HepG2 (cell line): ENCODE results near the gene FAM83E. TPM values are rescaled to one million over a fixed set of nuclear protein-coding genes. Genes with fewer than 3 reads are reported as not detected.
A peak's percentile ranks its signal among the peaks of the same experiment; 100 is the strongest.

ENCODE experiments used
- ATAC-seq: fragments of 200-7000 bp; cut with Tn5 transposase; 3 replicates; pipeline ENCODE4 v1.9.1; 2020; ENCODE audit warnings: mild to moderate bottlenecking, moderate library complexity
- BruUV-seq: library from RNA; stranded (reverse); fragments of 400-500 nt; replicated peaks from 2 replicates; lab custom pipeline; 2021; lab: Mats Ljungman, UMichigan
- CTCF ChIA-PET: fragments of 300-600 bp; formaldehyde crosslinking; extraction: SDS; loops from one replicate; lab custom pipeline; 2021; ENCODE audit warnings: low total read pairs, inconsistent platforms, low intra/inter-chr PET ratio; lab: Yijun Ruan, JAX
- POLR2A ChIA-PET: fragments of 350-600 bp; sonication (Branson Sonifier 250); formaldehyde crosslinking; loops from one replicate; lab custom pipeline; 2020; ENCODE audit warnings: antibody characterized with exemption, inconsistent platforms; lab: Yijun Ruan, JAX
- DNase-seq: peaks from one replicate; pipeline ENCODE4 v3.0.0-alpha.2; 2015; ENCODE audit warnings: low spot score
- FAIRE-seq: peaks from 3 replicates; lab custom pipeline; 2011; peaks lifted over from hg19 to GRCh38; lab: Jason Lieb, UNC
- H2AFZ ChIP-seq: one replicate; pipeline ENCODE4 v1.6.1; 2011; ENCODE audit warnings: low read length, inconsistent platforms
- H3K27ac ChIP-seq: fragments of 300-600 bp; 3 replicates; pipeline ENCODE4 v1.8.0; 2011; ENCODE audit warnings: mixed run types, mild to moderate bottlenecking, mixed read lengths, low read length, inconsistent platforms; ENCODE audit not compliant: insufficient read depth; ENCODE audit errors: extremely low read length
- H3K27me3 ChIP-seq, 2 experiments: fragments of 200-600 bp in 1 of 2; 2 replicates in 1 of 2; 3 replicates in 1 of 2; pipeline versions ENCODE4 v1.6.0 to v1.8.0; 2011; ENCODE audit warnings: low read length in 2 of 2, mild to moderate bottlenecking in 2 of 2, moderate library complexity in 2 of 2, inconsistent platforms in 1 of 2; ENCODE audit not compliant: insufficient read depth in 2 of 2, control insufficient read depth in 1 of 2
- H3K36me3 ChIP-seq, 2 experiments: fragments of 200-600 bp in 1 of 2; replicated peaks in 1 of 2; 2 replicates in 1 of 2; 3 replicates in 1 of 2; pipeline versions ENCODE4 v1.5.1 to v1.8.0; 2011; ENCODE audit warnings: low read length in 2 of 2, inconsistent platforms in 1 of 2; ENCODE audit not compliant: insufficient read depth in 2 of 2, control insufficient read depth in 1 of 2
- H3K4me1 ChIP-seq: 2 replicates; pipeline ENCODE4 v1.5.1; 2012; ENCODE audit warnings: low read length, inconsistent platforms; ENCODE audit not compliant: insufficient read depth
- H3K4me2 ChIP-seq: 2 replicates; pipeline ENCODE4 v1.6.0; 2011; ENCODE audit warnings: low read depth, low read length, inconsistent platforms
- H3K4me3 ChIP-seq, 3 experiments: fragments of 200-600 bp in 1 of 3; sonication (generic), shearing (Covaris generic) in 1 of 3; replicated peaks in 1 of 3; 2 replicates each; pipeline ENCODE4 v1.5.1; 2011 to 2016; ENCODE audit warnings: low read length in 3 of 3, inconsistent platforms in 2 of 3, low read depth in 2 of 3, mild to moderate bottlenecking in 2 of 3, control low read depth in 1 of 3, mixed read lengths in 1 of 3; ENCODE audit not compliant: insufficient read depth in 1 of 3
- H3K79me2 ChIP-seq: one replicate; pipeline ENCODE4 v1.6.1; 2011; ENCODE audit warnings: low read length, inconsistent platforms; ENCODE audit not compliant: insufficient read depth
- H3K9ac ChIP-seq: 2 replicates; pipeline ENCODE4 v1.6.0; 2011; ENCODE audit warnings: mild to moderate bottlenecking, low read depth, low read length, inconsistent platforms; ENCODE audit not compliant: insufficient read depth
- H3K9me3 ChIP-seq: 2 replicates; pipeline ENCODE4 v1.5.1; 2012; ENCODE audit warnings: mild to moderate bottlenecking, low read length
- H4K20me1 ChIP-seq: 2 replicates; pipeline ENCODE4 v1.6.0; 2011; ENCODE audit warnings: inconsistent platforms, mild to moderate bottlenecking, low read length, moderate library complexity; ENCODE audit not compliant: insufficient read depth
- ARID5B ChIP-seq: IDR thresholded peaks from 2 replicates; pipeline ENCODE4 v1.4.0; 2020; ENCODE audit warnings: mild to moderate bottlenecking, missing genetic modification reagents
- DR1 ChIP-seq: sonication (generic); formaldehyde crosslinking; IDR thresholded peaks from 2 replicates; pipeline ENCODE4 v1.8.0; 2021; ENCODE audit warnings: mild to moderate bottlenecking, missing genetic modification reagents, inconsistent platforms
- NR2F2 ChIP-seq: IDR thresholded peaks from 2 replicates; pipeline ENCODE4 v1.6.1; 2012; ENCODE audit warnings: low read depth, inconsistent platforms, borderline replicate concordance
- POLR2AphosphoS5 ChIP-seq: IDR thresholded peaks from 2 replicates; pipeline ENCODE4 v1.6.1; 2012; ENCODE audit warnings: low read depth, low read length
- ZBTB21 ChIP-seq: sonication (generic); formaldehyde crosslinking; IDR thresholded peaks from 2 replicates; pipeline ENCODE4 v1.4.0; 2020; ENCODE audit warnings: missing genetic modification reagents
- ZNF24 ChIP-seq: fragments of 450-650 bp; IDR thresholded peaks from 2 replicates; pipeline ENCODE4 v1.6.1; 2017; ENCODE audit warnings: antibody characterized with exemption, mild to moderate bottlenecking
- ZNF589 ChIP-seq: sonication (generic); formaldehyde crosslinking; conservative IDR thresholded peaks from 2 replicates; pipeline ENCODE4 v1.8.0; 2022; ENCODE audit warnings: mild to moderate bottlenecking, moderate library complexity, missing genetic modification reagents
- ZNF607 ChIP-seq: sonication (generic); formaldehyde crosslinking; IDR thresholded peaks from 2 replicates; pipeline ENCODE4 v1.5.1; 2020; ENCODE audit warnings: missing genetic modification reagents, mild to moderate bottlenecking, borderline replicate concordance
- ZNF768 ChIP-seq: sonication (generic); formaldehyde crosslinking; IDR thresholded peaks from 2 replicates; pipeline ENCODE4 v1.4.0; 2020; ENCODE audit warnings: missing genetic modification reagents
- WGBS: methylation state at CpG from one replicate; pipeline ENCODE4 v1.1.6; 2017; ENCODE audit warnings: low lambda C conversion rate; 5-methylcytosine and 5-hydroxymethylcytosine counted together
- in situ Hi-C: cut with HindIII; loops from 2 replicates; pipeline ENCODE4 v1.10.0; 2017; ENCODE audit warnings: low pct_unique_long_range_greater_than_20kb; ENCODE audit not compliant: extremely low pct_ligation_motif_present
- intact Hi-C: fragments of 100-400 bp; cut with micrococcal nuclease; formaldehyde crosslinking; loops from one replicate; pipeline ENCODE4 v1.10.0; 2022; ENCODE audit not compliant: unreplicated experiment
- polyA plus RNA-seq, 8 experiments: library from polyadenylated mRNA; depleted of rRNA in 3 of 8; stranded (reverse) in 7 of 8; unstranded in 1 of 8; fragments of >200 nt; fragmentation: Illumina TruSeq in 4 of 8; extraction: Trizol in 4 of 8; gene quantifications; 2 replicates each; pipeline versions ENCODE4 v1.2.1 to v1.2.3, GENCODE V29; 2011 to 2016; ENCODE audit warnings: low read depth in 4 of 8, missing spikeins in 1 of 8, mixed read lengths in 1 of 8; ENCODE audit not compliant: insufficient read depth in 1 of 8
- total RNA-seq, 5 experiments: library from RNA; depleted of rRNA; stranded (reverse); fragments of >200 nt; fragmentation: Illumina TruSeq; extraction: Trizol; gene quantifications; 2 replicates each; pipeline ENCODE4 v1.2.3, GENCODE V29; 2016; ENCODE audit warnings: low read depth in 1 of 5
- TF ChIP-seq, protein P1 (sequence below): sonication (generic); formaldehyde crosslinking; IDR thresholded peaks from 2 replicates; pipeline ENCODE4 v1.9.0; 2021; ENCODE audit warnings: mild to moderate bottlenecking, missing genetic modification reagents

FAM83E gene
- total and polyA plus RNA-seq, 2 of the 13 experiments (the other 11 are each of a cell fraction or from before 2014, with no cell fraction given), result 0.18 to 0.60 TPM

DNA sequence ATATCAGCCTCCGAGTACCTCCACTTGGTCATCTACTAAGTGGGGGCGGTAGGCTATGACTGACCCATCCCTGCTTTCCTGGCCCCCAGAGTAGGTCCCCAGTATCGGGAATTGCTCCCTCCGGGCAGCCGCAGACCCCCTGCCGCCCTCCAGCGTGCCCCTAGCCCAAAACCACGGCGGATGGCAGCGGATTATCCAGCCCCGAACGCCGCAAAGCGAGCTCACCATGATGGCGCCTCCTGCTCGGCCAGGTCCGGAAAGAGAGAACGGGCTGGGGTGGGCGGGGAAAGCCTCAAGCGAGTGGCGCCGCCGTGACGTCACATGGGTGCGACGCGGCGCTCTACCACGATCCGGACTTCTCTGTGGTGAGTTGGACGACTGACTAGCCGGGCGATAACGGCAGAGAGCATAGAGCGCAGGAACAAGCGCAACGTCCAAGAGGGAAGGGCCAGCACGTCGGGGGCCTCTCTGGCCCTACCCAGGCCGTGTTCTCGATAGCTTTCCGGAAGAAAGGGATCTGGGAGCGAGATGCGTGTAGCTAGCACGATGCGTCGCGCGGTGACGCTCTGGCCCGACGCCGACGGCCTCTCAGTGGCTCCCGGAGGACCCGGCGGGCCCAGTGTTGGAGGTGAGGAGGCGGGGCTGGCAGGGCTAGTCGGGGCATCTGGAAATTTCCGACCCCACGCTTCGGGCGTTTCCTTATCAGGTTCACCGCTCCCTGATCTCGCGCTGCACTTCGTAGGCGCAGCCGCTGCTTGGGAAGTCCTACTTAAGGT is 4.2 kb upstream of the FAM83E start, which contains the start of the genes RPL18 and SPHK2 (continued):
- TF ChIP-seq, protein P1, sequence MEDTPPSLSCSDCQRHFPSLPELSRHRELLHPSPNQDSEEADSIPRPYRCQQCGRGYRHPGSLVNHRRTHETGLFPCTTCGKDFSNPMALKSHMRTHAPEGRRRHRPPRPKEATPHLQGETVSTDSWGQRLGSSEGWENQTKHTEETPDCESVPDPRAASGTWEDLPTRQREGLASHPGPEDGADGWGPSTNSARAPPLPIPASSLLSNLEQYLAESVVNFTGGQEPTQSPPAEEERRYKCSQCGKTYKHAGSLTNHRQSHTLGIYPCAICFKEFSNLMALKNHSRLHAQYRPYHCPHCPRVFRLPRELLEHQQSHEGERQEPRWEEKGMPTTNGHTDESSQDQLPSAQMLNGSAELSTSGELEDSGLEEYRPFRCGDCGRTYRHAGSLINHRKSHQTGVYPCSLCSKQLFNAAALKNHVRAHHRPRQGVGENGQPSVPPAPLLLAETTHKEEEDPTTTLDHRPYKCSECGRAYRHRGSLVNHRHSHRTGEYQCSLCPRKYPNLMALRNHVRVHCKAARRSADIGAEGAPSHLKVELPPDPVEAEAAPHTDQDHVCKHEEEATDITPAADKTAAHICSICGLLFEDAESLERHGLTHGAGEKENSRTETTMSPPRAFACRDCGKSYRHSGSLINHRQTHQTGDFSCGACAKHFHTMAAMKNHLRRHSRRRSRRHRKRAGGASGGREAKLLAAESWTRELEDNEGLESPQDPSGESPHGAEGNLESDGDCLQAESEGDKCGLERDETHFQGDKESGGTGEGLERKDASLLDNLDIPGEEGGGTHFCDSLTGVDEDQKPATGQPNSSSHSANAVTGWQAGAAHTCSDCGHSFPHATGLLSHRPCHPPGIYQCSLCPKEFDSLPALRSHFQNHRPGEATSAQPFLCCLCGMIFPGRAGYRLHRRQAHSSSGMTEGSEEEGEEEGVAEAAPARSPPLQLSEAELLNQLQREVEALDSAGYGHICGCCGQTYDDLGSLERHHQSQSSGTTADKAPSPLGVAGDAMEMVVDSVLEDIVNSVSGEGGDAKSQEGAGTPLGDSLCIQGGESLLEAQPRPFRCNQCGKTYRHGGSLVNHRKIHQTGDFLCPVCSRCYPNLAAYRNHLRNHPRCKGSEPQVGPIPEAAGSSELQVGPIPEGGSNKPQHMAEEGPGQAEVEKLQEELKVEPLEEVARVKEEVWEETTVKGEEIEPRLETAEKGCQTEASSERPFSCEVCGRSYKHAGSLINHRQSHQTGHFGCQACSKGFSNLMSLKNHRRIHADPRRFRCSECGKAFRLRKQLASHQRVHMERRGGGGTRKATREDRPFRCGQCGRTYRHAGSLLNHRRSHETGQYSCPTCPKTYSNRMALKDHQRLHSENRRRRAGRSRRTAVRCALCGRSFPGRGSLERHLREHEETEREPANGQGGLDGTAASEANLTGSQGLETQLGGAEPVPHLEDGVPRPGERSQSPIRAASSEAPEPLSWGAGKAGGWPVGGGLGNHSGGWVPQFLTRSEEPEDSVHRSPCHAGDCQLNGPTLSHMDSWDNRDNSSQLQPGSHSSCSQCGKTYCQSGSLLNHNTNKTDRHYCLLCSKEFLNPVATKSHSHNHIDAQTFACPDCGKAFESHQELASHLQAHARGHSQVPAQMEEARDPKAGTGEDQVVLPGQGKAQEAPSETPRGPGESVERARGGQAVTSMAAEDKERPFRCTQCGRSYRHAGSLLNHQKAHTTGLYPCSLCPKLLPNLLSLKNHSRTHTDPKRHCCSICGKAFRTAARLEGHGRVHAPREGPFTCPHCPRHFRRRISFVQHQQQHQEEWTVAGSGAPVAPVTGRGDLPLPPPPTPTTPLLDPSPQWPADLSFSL (CRISPR knock-in tag), result no peak

DNA sequence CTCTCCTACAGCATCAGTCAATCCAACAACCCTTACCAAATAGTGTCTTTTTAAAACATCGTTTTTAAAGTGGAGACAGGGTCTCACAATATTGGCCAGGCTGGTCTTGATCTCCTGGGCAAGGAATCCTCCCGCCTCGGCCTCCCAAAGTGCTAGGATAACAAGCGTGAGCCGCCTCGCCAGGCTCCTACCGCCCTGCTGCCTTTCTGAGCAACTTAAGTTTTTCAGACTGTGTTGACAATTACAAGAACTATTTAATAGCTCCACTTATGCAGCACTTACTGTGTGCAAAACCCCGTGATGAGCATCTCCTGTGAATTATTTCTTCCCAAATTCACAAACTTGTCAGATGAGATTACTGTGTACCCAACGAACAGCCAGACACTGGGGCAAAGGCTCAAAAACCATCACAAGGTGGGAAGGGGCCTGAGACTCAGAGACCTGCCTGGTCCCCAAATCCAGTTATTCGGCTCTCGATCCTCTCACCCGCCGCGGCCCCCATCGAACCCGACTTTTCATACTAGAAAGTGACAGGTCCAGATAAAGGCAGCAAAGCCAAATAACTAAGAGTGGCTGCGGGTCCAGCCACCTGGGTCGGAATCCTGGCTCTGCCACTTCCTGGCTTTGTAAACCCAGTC is 3.5 kb upstream of the FAM83E start:
- 2% methylated on average over 18 of the region's 18 CpGs for WGBS
- ChIA-PET POLR2A (interaction anchor here (0.6 to 1.6 kb wide), 30 partner anchors 8 to 463 kb away, joined by 3 to 61 read pairs (median 6); partner anchors contain the start of genes CA11, DBP, NUCB1 and SPACA4), CTCF (no interaction called here)
- Histone ChIP-seq H2AFZ (no peak overlapping the region), H3K4me1 (peaks cover 47% of the 10 kb centered on the region), H3K27ac (peak overlapping the region; percentile 76), H4K20me1 (peaks cover 38% of the 10 kb centered on the region), H3K9me3 (no peaks in the 10 kb centered on the region), H3K27me3 (no peaks in the 10 kb centered on the region; a peak in 1 of 5 replicates), H3K9ac (peak overlapping the region; percentile 96), H3K79me2 (peaks cover 33% of the 10 kb centered on the region), H3K4me3 (peak overlapping the region; percentile 89 to 99 (median 89)), H3K4me2 (peak overlapping the region; percentile 89), H3K36me3 (peaks cover 15 to 28% of the 10 kb centered on the region in 2 experiments)
- peak; percentile 15 for FAIRE-seq
- BruUV-seq, result TSS peak; percentile 84
- ATAC-seq, result no peak
- no peak for DNase-seq
- in situ Hi-C loops (no loop called here), intact Hi-C loops (loop anchor here (2.0 kb wide), 1 partner anchor 16 kb away; no protein-coding TSS in a partner anchor)
- TF ChIP-seq POLR2AphosphoS5 (no peak), ZNF607 (CRISPR knock-in tag) (no peak), ARID5B (no peak), DR1 (CRISPR knock-in tag) (no peak), ZNF768 (CRISPR knock-in tag) (no peak), ZNF589 (CRISPR knock-in tag) (no peak), ZBTB21 (CRISPR knock-in tag) (no peak), ZNF24 (no peak), NR2F2 (peak; percentile 11; the same call in 1 of the 2 replicates)
